ENCODE results near the gene SEPTIN5.
"Not testable (repeated sequence)": the region's sequence is repeated elsewhere in the genome, so short reads cannot be mapped to it uniquely, and the experiment has no call there.

SEPTIN5 gene

GRCh38 chr22:19720999-19721329 lies 6.7 kb downstream of the SEPTIN5 start:
- DNase-seq = no peak

- no peak for DNase-seq
Observed at GRCh38 chr22:19721330-19722177, 7.3 kb downstream of the SEPTIN5 start.

GRCh38 chr22:19722178-19722981 lies 8.1 kb downstream of the SEPTIN5 start:
- no peak for DNase-seq

- no peak for DNase-seq
Observed at GRCh38 chr22:19722982-19723231, 8.6 kb downstream of the SEPTIN5 start.

- peak; percentile 75 for DNase-seq
Observed at GRCh38 chr22:19723232-19723982, 9.1 kb downstream of the SEPTIN5 start, which contains the start of gene GP1BB. Gene GP1BB, plus strand, starts transcription at chr22:19723539. Its CDS starts 31 bp downstream, at chr22:19723570.

- DNase-seq = peak; percentile 58
Observed at GRCh38 chr22:19723983-19724827, 9.9 kb downstream of the SEPTIN5 start.

GRCh38 chr22:19724927-19725661 lies 10.8 kb downstream of the SEPTIN5 start:
- DNase-seq = no peak

- DNase-seq = not testable (repeated sequence)
Observed at GRCh38 chr22:19726064-19726788, 11.9 kb downstream of the SEPTIN5 start.

GRCh38 chr22:19727310-19728150 lies 13.2 kb downstream of the SEPTIN5 start:
- no peak for DNase-seq

GRCh38 chr22:19728271-19728670 lies 14.0 kb downstream of the SEPTIN5 start:
- no peak for DNase-seq

GRCh38 chr22:19728836-19729235 lies 14.5 kb downstream of the SEPTIN5 start:
- no peak for DNase-seq

- no peak for DNase-seq
Observed at GRCh38 chr22:19729507-19729906, 15.2 kb downstream of the SEPTIN5 start.

- DNase-seq = no peak
Observed at GRCh38 chr22:19730198-19730597, 15.9 kb downstream of the SEPTIN5 start.

GRCh38 chr22:19730655-19731360 lies 16.5 kb downstream of the SEPTIN5 start:
- DNase-seq = peak; percentile 79

- no peak for DNase-seq
Observed at GRCh38 chr22:19731361-19732135, 17.2 kb downstream of the SEPTIN5 start.

GRCh38 chr22:19732403-19733113 lies 18.3 kb downstream of the SEPTIN5 start:
- no peak for DNase-seq

GRCh38 chr22:19733755-19734154 lies 19.5 kb downstream of the SEPTIN5 start:
- DNase-seq = no peak

- DNase-seq = no peak
Observed at GRCh38 chr22:19734163-19734562, 19.9 kb downstream of the SEPTIN5 start.

Measured in hematopoietic multipotent progenitor cell treated with erythropoietin and hydrocortisone succinate and interleukin-3 and kit ligand, for 8 days (in vitro differentiated cells).